ENCODE data around the gene MUC3A. TPM values are rescaled to one million over a fixed set of nuclear protein-coding genes. Genes with fewer than 3 reads are reported as not detected.

MUC3A gene, protein sequence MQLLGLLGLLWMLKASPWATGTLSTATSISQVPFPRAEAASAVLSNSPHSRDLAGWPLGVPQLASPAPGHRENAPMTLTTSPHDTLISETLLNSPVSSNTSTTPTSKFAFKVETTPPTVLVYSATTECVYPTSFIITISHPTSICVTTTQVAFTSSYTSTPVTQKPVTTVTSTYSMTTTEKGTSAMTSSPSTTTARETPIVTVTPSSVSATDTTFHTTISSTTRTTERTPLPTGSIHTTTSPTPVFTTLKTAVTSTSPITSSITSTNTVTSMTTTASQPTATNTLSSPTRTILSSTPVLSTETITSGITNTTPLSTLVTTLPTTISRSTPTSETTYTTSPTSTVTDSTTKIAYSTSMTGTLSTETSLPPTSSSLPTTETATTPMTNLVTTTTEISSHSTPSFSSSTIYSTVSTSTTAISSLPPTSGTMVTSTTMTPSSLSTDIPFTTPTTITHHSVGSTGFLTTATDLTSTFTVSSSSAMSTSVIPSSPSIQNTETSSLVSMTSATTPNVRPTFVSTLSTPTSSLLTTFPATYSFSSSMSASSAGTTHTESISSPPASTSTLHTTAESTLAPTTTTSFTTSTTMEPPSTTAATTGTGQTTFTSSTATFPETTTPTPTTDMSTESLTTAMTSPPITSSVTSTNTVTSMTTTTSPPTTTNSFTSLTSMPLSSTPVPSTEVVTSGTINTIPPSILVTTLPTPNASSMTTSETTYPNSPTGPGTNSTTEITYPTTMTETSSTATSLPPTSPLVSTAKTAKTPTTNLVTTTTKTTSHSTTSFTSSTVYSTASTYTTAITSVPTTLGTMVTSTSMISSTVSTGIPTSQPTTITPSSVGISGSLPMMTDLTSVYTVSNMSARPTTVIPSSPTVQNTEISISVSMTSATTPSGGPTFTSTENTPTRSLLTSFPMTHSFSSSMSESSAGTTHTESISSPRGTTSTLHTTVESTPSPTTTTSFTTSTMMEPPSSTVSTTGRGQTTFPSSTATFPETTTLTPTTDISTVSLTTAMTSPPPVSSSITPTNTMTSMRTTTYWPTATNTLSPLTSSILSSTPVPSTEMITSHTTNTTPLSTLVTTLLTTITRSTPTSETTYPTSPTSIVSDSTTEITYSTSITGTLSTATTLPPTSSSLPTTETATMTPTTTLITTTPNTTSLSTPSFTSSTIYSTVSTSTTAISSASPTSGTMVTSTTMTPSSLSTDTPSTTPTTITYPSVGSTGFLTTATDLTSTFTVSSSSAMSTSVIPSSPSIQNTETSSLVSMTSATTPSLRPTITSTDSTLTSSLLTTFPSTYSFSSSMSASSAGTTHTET (N-terminal part only)
- not detected in 2 replicates for total RNA-seq (2013; cell fraction: nucleolus; rRNA removed)
- total RNA-seq (2014; rRNA removed) (not detected in 2 replicates), total RNA-seq (2014; rRNA removed; fragmentation: Illumina TruSeq; extraction: Trizol) (not detected in 2 replicates), total RNA-seq (2021) (0.10 and 0.24 TPM in 2 replicates), polyA plus RNA-seq (2011; rRNA removed) (0.01 and 0.07 TPM in 2 replicates), polyA plus RNA-seq (2014; fragmentation: Illumina TruSeq; extraction: Trizol) (not detected in 2 replicates), polyA plus RNA-seq (2014; fragmentation: Nextera tagmentation; extraction: Ambion mirVana) (not detected), polyA plus RNA-seq (2014; rRNA removed) (not detected in 2 replicates), polyA plus RNA-seq (2016; fragmentation: Nextera tagmentation; extraction: Ambion mirVana) (not detected), polyA minus RNA-seq (2011; rRNA and poly(A)+ RNA removed) (under 0.01 TPM in 1 of 2 replicates, not detected in the other), Bru-seq, nascent RNA (percentile 10 among the genes with signal in this experiment), BruChase-seq, experiment 1, labeled RNA remaining after a 6-hour chase (percentile 22 among the genes with signal in this experiment), BruChase-seq, experiment 2, labeled RNA remaining after a 2-hour chase (percentile 5 among the genes with signal in this experiment)
- polyA plus RNA-seq (2011; ENCODE audit: low read depth): not detected
- polyA plus RNA-seq (2011; cell fraction: cytosol; rRNA removed): 0.15 TPM in 1 of 2 replicates, not detected in the other
- 0.19 and 0.27 TPM in 2 replicates for polyA plus RNA-seq (2011; cell fraction: nucleus; rRNA removed)
- polyA plus RNA-seq (2012): not detected in 2 replicates
- not detected in 2 replicates for polyA minus RNA-seq (2011; cell fraction: cytosol; rRNA and poly(A)+ RNA removed)
- not detected in 2 replicates for polyA minus RNA-seq (2011; cell fraction: nucleus; rRNA and poly(A)+ RNA removed)
- long read RNA-seq, experiment 1: 0 reads
- long read RNA-seq, experiment 2: 0 reads

DNA sequence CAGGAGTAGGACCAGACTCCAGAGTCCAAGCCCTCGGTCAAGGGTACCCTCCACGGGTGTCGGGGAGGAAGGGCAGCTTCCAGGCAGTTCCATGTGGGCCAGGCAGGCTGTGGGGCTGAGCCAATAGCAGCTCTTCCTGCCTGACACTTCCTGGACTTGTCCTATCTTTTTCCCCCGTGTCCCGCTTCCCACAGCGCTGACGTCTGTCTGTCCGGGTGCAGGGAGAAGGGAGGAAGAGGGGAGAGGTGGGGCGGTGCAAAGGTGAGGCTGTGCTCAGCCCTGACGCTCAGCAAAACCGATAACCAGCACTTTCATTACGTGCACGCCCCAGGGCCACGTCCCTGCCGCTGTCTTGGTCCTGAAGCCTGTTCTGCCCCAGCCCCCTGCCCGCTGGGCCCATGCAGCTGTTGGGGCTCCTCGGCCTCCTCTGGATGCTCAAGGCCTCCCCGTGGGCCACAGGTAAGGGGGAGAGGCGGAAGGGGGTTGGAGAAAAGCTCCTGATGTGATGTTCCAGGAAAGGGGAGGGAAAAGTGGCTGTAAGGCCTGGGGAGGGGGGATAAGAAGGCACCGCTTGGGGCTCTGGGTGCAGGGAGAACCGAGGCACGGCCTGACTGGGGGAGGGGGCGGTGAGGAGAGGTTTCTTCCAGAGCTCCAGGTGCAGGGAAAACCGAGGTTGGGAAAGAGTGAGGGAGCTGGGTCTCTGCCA is at the start of gene MUC3A:
TSS of gene MUC3A (plus strand) at position 308 of the 706 bp plus-strand sequence. CDS start at position 399, 91 bp downstream.
- no peak for FAIRE-seq
- in situ Hi-C loops (cut with MboI): no loop called here
- no peak within 1 kb of the TSS for H2AFZ ChIP-seq (ENCODE audit: control insufficient read depth, low read depth, low read length)
- ChIA-PET SMC1A (ENCODE audit: uncharacterized antibody, unreplicated experiment) (no interaction called here), POLR2A (no interaction called here), CTCF (interaction anchor here (1.0 kb wide), 1 partner anchor 16 kb away, joined by 3 read pairs; no protein-coding TSS in a partner anchor), RAD21 (ENCODE audit: unreplicated experiment) (no interaction called here)
- intact Hi-C loops (cut with micrococcal nuclease; ENCODE audit: unreplicated experiment): no loop called here
- H4K20me1 ChIP-seq (ENCODE audit: control insufficient read depth, insufficient read depth): no peaks in the 10 kb centered on the region
- no peak within 1 kb of the TSS for H3K4me2 ChIP-seq (ENCODE audit: control insufficient read depth, insufficient read depth)
- TF ChIP-seq SUPT20H (IDR thresholded peaks at IDR 0.05; ENCODE audit: borderline replicate concordance, control insufficient read depth, low read depth, low read length): no peak
- peak; percentile 33; the same call in 1 of the 3 replicates for ATAC-seq
- H3K9ac ChIP-seq (ENCODE audit: control insufficient read depth, insufficient read depth, low read length): no peak within 1 kb of the TSS
- WGBS (ENCODE audit: insufficient coverage, insufficient replicate concordance, low lambda C conversion rate, missing lambda C conversion rate): 10% methylated on average over 24 of the region's 24 CpGs
- no peaks in the 10 kb centered on the region for H3K36me3 ChIP-seq (ENCODE audit: control insufficient read depth in 2 of 2, insufficient read depth in 2 of 2, low read length in 1 of 2)
- H3K9me3 ChIP-seq (replicated peaks; ENCODE audit: control insufficient read depth, insufficient read depth, low read length): no peaks in the 10 kb centered on the region
- peaks cover 1 to 2% of the 10 kb centered on the region in 2 experiments; a peak in 2 of 4 replicates for H3K27me3 ChIP-seq (replicated peaks in 1 of 2; ENCODE audit: control insufficient read depth in 2 of 2, insufficient read depth in 2 of 2, low read length in 1 of 2)
- no peak within 1 kb of the TSS for H3K27ac ChIP-seq (ENCODE audit: control insufficient read depth, insufficient read depth)
- no TSS peak for BruUV-seq (replicated peaks)
- no peaks in the 10 kb centered on the region for H3K79me2 ChIP-seq (ENCODE audit: control insufficient read depth, insufficient read depth, low read length)
- no peak for DNase-seq (ENCODE audit: low read depth, low spot score)
- H3K4me1 ChIP-seq (ENCODE audit: control insufficient read depth, insufficient read depth, low read length): 0 out of 2 replicates have a peak, but pooled peaks cover 3% of the 10 kb centered on the region
- H3K4me3 ChIP-seq: no peak within 1 kb of the TSS
